SK-N-SH (cell line): ENCODE results near the gene CPM. TPM values are rescaled to one million over a fixed set of nuclear protein-coding genes. Genes with fewer than 3 reads are reported as not detected.

ENCODE experiments used
- CTCF ChIA-PET: fragments of 300-600, 350-600 bp; formaldehyde crosslinking; extraction: SDS; loops from one replicate; lab custom pipeline; 2021; lab: Yijun Ruan, JAX
- POLR2A ChIA-PET: fragments of 350-600 bp; sonication (Branson Sonifier 250); formaldehyde crosslinking; extraction: SDS; loops from one replicate; lab custom pipeline; 2020; ENCODE audit warnings: antibody characterized with exemption, inconsistent platforms; lab: Yijun Ruan, JAX
- DNase-seq: peaks from one replicate; pipeline ENCODE4 v3.0.0; 2012
- H2AFZ ChIP-seq: fragments of 200-600 bp; sonication (generic); 2 replicates; pipeline ENCODE4 v1.8.1; 2016; ENCODE audit warnings: antibody characterized with exemption, mild to moderate bottlenecking, low read depth
- H3F3A ChIP-seq: fragments of 200-600 bp; sonication (generic); replicated peaks from 2 replicates; pipeline ENCODE3; 2016; ENCODE audit warnings: antibody characterized with exemption, mild to moderate bottlenecking; ENCODE audit not compliant: insufficient read depth
- H3K27ac ChIP-seq, 2 experiments: fragments of 200-500 bp in 1 of 2; fragments of 200-600 bp in 1 of 2; sonication (Bioruptor generic) in 1 of 2; sonication (generic), shearing (Covaris generic) in 1 of 2; 2 replicates each; pipeline versions ENCODE4 v1.5.1 to v1.6.1; 2014 to 2016; ENCODE audit warnings: low read depth in 2 of 2, inconsistent platforms in 1 of 2, low read length in 1 of 2, mild to moderate bottlenecking in 1 of 2, mixed read lengths in 1 of 2
- H3K27me3 ChIP-seq: fragments of 200-600 bp; sonication (generic), shearing (Covaris generic); 2 replicates; pipeline ENCODE4 v1.6.1; 2016; ENCODE audit warnings: mixed run types; ENCODE audit not compliant: insufficient read depth
- H3K36me3 ChIP-seq, 2 experiments: fragments of 200-500 bp in 1 of 2; fragments of 200-600 bp in 1 of 2; sonication (Bioruptor generic) in 1 of 2; sonication (generic) in 1 of 2; replicated peaks in 1 of 2; 2 replicates each; pipeline versions ENCODE3 to v1.5.1; 2014 to 2016; ENCODE audit warnings: low read length in 1 of 2, mild to moderate bottlenecking in 1 of 2; ENCODE audit not compliant: insufficient read depth in 2 of 2, control insufficient read depth in 1 of 2
- H3K4me1 ChIP-seq, 2 experiments: fragments of 200-500 bp in 1 of 2; fragments of 200-600 bp in 1 of 2; sonication (Bioruptor generic) in 1 of 2; sonication (generic), shearing (Covaris generic) in 1 of 2; 2 replicates each; pipeline versions ENCODE4 v1.5.1 to v1.6.1; 2014 to 2016; ENCODE audit warnings: low read depth in 1 of 2, low read length in 1 of 2, mixed run types in 1 of 2; ENCODE audit not compliant: insufficient read depth in 2 of 2, control insufficient read depth in 1 of 2
- H3K4me2 ChIP-seq: fragments of 200-600 bp; sonication (generic), shearing (Covaris generic); 2 replicates; pipeline ENCODE4 v1.6.1; 2017; ENCODE audit warnings: mixed run types
- H3K4me3 ChIP-seq, 2 experiments: fragments of 200-500 bp in 1 of 2; fragments of 200-600 bp in 1 of 2; sonication (Bioruptor generic) in 1 of 2; sonication (generic), shearing (Covaris generic) in 1 of 2; 2 replicates each; pipeline versions ENCODE4 v1.5.1 to v1.8.1; 2014 to 2016; ENCODE audit warnings: low read depth in 2 of 2, inconsistent platforms in 1 of 2, low read length in 1 of 2, mild to moderate bottlenecking in 1 of 2, mixed read lengths in 1 of 2, moderate library complexity in 1 of 2
- H3K79me2 ChIP-seq: fragments of 200-600 bp; sonication (generic); 2 replicates; pipeline ENCODE4 v1.8.1; 2017; ENCODE audit warnings: mild to moderate bottlenecking; ENCODE audit not compliant: insufficient read depth
- H3K9ac ChIP-seq: fragments of 200-600 bp; sonication (generic); 2 replicates; pipeline ENCODE4 v1.6.1; 2017; ENCODE audit warnings: mixed run types
- H3K9me2 ChIP-seq: fragments of 200-600 bp; sonication (generic); 2 replicates; pipeline ENCODE4 v1.6.1; 2017; ENCODE audit warnings: mixed run types
- H3K9me3 ChIP-seq: fragments of 200-600 bp; sonication (generic); 2 replicates; pipeline ENCODE4 v1.6.1; 2017; ENCODE audit warnings: mixed run types, mild to moderate bottlenecking, moderate library complexity
- H4K20me1 ChIP-seq: fragments of 200-600 bp; sonication (generic); 2 replicates; pipeline ENCODE4 v1.6.1; 2017; ENCODE audit warnings: mild to moderate bottlenecking, mixed run types; ENCODE audit not compliant: insufficient read depth
- CHD2 ChIP-seq: fragments of 150-350 bp; IDR thresholded peaks from 2 replicates; pipeline ENCODE4 v1.6.1; 2018; ENCODE audit warnings: low read length; ENCODE audit not compliant: partially characterized antibody
- FOSL2 ChIP-seq: IDR thresholded peaks from 2 replicates; pipeline ENCODE4 v1.4.0; 2012; ENCODE audit warnings: low read depth, mild to moderate bottlenecking, moderate library complexity, borderline replicate concordance
- GATA2 ChIP-seq: sonication (generic); formaldehyde crosslinking; IDR thresholded peaks from 2 replicates; pipeline ENCODE4 v1.5.0; 2020; ENCODE audit warnings: mild to moderate bottlenecking, missing genetic modification reagents
- MAX ChIP-seq: IDR thresholded peaks from 2 replicates; pipeline ENCODE4 v1.4.0; 2012; ENCODE audit warnings: low read depth
- MEF2A ChIP-seq: IDR thresholded peaks from 2 replicates; pipeline ENCODE4 v1.4.0; 2012; ENCODE audit warnings: low read depth, borderline replicate concordance
- NFIC ChIP-seq: IDR thresholded peaks from 2 replicates; pipeline ENCODE4 v1.4.0; 2012; ENCODE audit warnings: borderline replicate concordance
- PBX3 ChIP-seq: IDR thresholded peaks from 2 replicates; pipeline ENCODE4; 2012
- POLR2AphosphoS5 ChIP-seq: IDR thresholded peaks from 2 replicates; pipeline ENCODE4 v1.6.1; 2012; ENCODE audit warnings: low read depth, low read length
- RAD21 ChIP-seq: IDR thresholded peaks from 2 replicates; pipeline ENCODE4 v1.6.1; 2012; ENCODE audit warnings: mild to moderate bottlenecking, low read length
- SMC3 ChIP-seq: IDR thresholded peaks from 2 replicates; pipeline ENCODE4 v1.6.1; 2012; ENCODE audit warnings: low read depth, low read length, improper control_type of control experiment
- TAF1 ChIP-seq: IDR thresholded peaks from 2 replicates; pipeline ENCODE4 v1.6.1; 2012; ENCODE audit warnings: low read depth, mild to moderate bottlenecking, low read length, moderate library complexity, borderline replicate concordance
- TCF12 ChIP-seq: IDR thresholded peaks from 2 replicates; pipeline ENCODE4 v1.4.0; 2012
- TEAD4 ChIP-seq: IDR thresholded peaks from 2 replicates; pipeline ENCODE4 v1.4.0; 2012; ENCODE audit warnings: mild to moderate bottlenecking, borderline replicate concordance; ENCODE audit not compliant: insufficient read depth
- YY1 ChIP-seq: IDR thresholded peaks from 2 replicates; pipeline ENCODE4 v1.4.0; 2012; ENCODE audit warnings: low read depth, mild to moderate bottlenecking
- WGBS: methylation state at CpG from one replicate; pipeline ENCODE4 v1.1.6; 2017; ENCODE audit warnings: low lambda C conversion rate; 5-methylcytosine and 5-hydroxymethylcytosine counted together
- polyA plus RNA-seq, 3 experiments: library from polyadenylated mRNA; depleted of rRNA; stranded (reverse); fragments of >200 nt; gene quantifications; 2 replicates each; pipeline ENCODE4 v1.2.3, GENCODE V29; 2012

The CPM gene
- polyA plus RNA-seq, 1 of the 3 experiments (the other 2 are of a cell fraction), result 10.8 TPM

GRCh38 chr12:68977909-68978610 is 45.1 kb upstream of the CPM start:
- ChIA-PET CTCF (interaction anchor here (0.8 kb wide), 1 partner anchor 11 kb away, joined by 3 read pairs; no protein-coding TSS in a partner anchor), POLR2A (no interaction called here)
- H3K9me2 ChIP-seq, result no peaks in the 10 kb centered on the region
- H3K79me2 ChIP-seq, result no peaks in the 10 kb centered on the region
- no peak for TF ChIP-seq SMC3
- TF ChIP-seq CHD2, result no peak
- TF ChIP-seq PBX3, result no peak
- no peak for TF ChIP-seq TEAD4
- no peak for TF ChIP-seq MEF2A
- no peak for TF ChIP-seq TCF12
- TF ChIP-seq TAF1, result no peak
- TF ChIP-seq RAD21, result no peak
- TF ChIP-seq GATA2 (CRISPR knock-in tag), result no peak
- no peak overlapping the region for H3K9ac ChIP-seq
- no peaks in the 10 kb centered on the region for H3F3A ChIP-seq
- no peak overlapping the region for H3K27ac ChIP-seq
- no peaks in the 10 kb centered on the region for H3K27me3 ChIP-seq
- H3K9me3 ChIP-seq, result no peaks in the 10 kb centered on the region
- DNase-seq, result no peak
- H3K4me1 ChIP-seq, result no peaks in the 10 kb centered on the region; a peak in 1 of 4 replicates
- no peaks in the 10 kb centered on the region for H3K36me3 ChIP-seq
- 67% methylated on average over 1 of the region's 1 CpG for WGBS
- H3K4me2 ChIP-seq, result no peak overlapping the region
- H2AFZ ChIP-seq, result peak overlapping the region; percentile 52; the same call in 1 of the 2 replicates
- H3K4me3 ChIP-seq, result no peak overlapping the region
- no peaks in the 10 kb centered on the region for H4K20me1 ChIP-seq

GRCh38 chr12:68977335-68977734 is 44.4 kb upstream of the CPM start:
- H3K27ac ChIP-seq, result no peak overlapping the region
- H3K4me2 ChIP-seq, result no peak overlapping the region
- 67% methylated on average over 3 of the region's 3 CpGs for WGBS
- H3K4me1 ChIP-seq, result no peaks in the 10 kb centered on the region; a peak in 1 of 4 replicates
- no peak for TF ChIP-seq MEF2A
- no peak for TF ChIP-seq NFIC
- no peak for TF ChIP-seq YY1
- TF ChIP-seq FOSL2, result no peak
- no peak for TF ChIP-seq MAX
- TF ChIP-seq POLR2AphosphoS5, result no peak
- no peaks in the 10 kb centered on the region for H3K9me2 ChIP-seq
- no peaks in the 10 kb centered on the region for H4K20me1 ChIP-seq
- ChIA-PET POLR2A (no interaction called here), CTCF (no interaction called here)
- no peaks in the 10 kb centered on the region for H3K9me3 ChIP-seq
- no peak overlapping the region for H3K9ac ChIP-seq
- H3K79me2 ChIP-seq, result no peaks in the 10 kb centered on the region
- H3F3A ChIP-seq, result no peaks in the 10 kb centered on the region
- no peak overlapping the region for H3K4me3 ChIP-seq
- no peaks in the 10 kb centered on the region for H3K27me3 ChIP-seq
- no peaks in the 10 kb centered on the region for H3K36me3 ChIP-seq
- H2AFZ ChIP-seq, result peak overlapping the region; percentile 19
- no peak for DNase-seq
